GM18909 (cell line): ENCODE measurements around the gene TTC9B.

ENCODE experiments used
- ATAC-seq: cut with Tn5 transposase; IDR thresholded peaks from one replicate; pipeline ENCODE4 v1.9.1; 2021; ENCODE audit warnings: mild to moderate bottlenecking; ENCODE audit not compliant: unreplicated experiment, poor library complexity

Gene TTC9B

DNA sequence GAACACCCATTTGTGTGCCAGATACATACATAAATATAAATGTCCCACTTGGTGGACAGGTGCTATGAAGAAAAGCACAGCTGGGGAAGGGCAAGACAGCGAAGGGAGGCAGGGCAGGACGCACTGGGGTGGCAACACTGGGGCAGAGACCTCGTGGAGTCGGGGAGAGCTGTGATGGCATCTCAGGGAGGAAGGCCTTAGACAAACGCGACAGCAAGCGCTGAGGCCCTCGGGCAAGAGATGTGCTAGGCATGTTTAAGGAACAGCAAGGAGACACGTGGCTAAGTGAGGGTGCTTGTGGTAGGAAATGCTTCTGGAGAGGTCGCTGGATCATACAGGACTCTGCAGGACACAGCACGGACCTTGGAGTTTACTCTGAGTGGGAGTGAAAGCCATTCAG is 31.6 kb upstream of the TTC9B start:
- no peak for ATAC-seq

DNA sequence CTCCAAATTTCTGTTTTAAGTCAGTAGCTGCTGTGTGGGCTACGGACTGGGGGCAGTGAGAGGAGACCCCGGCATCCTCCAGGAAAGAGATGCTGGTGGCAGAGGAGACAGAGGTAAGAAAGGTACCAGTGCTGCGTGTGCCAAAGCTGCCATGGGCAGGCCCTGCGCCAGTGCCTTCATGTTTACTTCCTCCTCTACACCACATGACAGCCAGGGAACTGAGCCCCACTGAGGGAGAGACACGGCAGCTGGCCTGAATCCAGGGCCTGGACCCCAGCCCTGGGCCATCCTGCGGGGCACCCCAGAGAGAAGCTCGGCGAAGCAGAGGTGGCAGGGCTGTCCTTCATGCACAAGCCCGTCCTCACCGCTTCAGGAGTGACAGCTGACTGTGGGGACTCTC is 31.0 kb upstream of the TTC9B start:
- ATAC-seq: no peak

DNA sequence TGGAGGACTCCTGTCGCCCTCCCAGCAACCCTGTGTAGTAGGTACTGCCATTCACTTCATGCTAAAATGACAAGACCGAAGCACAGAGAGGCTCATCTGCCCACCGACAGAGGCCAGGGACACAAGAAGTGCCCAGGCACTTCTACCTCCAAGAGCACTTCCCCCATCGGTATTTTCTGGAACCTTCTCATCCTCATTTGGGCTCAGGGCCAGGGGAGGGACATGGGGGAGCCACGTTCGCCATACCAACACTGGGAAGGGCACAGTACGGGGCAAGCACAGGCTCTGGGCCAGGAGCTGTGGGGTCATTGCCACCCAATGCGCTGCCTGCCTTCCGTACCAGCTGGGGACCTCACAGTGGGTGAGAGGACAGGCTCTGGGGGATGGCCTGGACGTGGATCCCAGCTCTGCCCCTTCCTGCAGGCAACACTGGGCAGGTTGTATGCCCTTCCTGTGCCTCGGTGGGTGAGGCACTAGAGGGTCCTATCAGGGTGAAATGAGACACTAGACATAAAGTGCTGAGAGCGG is 29.6 kb upstream of the TTC9B start:
- no peak for ATAC-seq

DNA sequence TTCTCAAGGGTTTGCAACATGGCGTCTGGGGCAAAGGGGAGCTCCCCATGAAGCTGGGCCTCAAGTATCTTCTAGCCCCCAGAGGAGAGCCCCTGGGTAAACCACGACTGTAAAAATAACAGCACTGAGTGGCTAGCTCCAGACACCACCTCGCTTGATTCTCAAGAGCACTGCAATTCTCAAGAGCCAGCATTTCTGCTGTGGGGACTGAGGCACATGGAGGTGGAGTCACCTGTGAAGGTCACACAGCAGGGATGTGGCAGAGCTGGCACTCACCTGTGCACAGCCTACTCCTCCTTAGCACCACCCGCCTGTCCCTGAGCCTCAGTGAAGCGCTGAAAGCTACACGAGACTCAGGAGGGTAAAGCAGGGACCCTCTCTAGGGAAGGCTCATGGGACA is 29.0 kb upstream of the TTC9B start:
- no peak for ATAC-seq

DNA sequence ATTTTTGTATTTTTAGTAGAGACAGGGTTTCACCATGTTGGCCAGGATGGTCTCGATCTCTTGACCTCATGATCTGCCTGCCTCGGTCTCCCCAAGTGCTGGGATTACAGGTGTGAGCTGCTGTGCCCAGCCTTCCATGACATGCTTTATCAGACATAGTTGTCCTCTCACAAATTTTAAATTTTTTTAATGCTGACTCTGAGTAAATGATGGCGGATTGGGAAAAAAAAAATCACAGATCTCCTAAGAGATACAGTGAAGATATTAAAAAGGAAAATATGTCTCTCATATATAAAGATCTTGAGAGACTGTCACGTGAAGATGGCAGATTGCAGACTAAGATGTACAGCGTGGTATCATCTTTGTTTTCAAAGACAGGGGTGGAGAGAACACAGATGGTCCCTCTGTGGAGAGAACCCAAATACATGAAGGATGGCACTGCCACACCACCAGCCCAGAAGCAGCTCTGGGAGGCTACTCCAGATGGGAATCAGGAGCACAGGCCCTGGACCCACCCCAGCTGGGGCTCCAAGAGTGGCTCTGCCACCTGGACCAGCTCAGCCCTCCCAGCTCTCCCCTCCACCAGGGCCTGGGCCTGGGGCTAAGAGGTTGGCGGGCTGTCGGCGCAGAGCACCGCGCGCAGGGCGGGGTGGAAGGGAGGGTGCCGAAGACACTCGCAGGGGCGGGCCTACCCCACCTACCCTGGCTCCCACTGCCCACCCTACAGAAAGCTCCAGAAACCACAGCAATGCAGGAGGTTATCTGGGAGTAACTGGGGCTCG is 28.3 kb upstream of the TTC9B start:
- no peak for ATAC-seq

DNA sequence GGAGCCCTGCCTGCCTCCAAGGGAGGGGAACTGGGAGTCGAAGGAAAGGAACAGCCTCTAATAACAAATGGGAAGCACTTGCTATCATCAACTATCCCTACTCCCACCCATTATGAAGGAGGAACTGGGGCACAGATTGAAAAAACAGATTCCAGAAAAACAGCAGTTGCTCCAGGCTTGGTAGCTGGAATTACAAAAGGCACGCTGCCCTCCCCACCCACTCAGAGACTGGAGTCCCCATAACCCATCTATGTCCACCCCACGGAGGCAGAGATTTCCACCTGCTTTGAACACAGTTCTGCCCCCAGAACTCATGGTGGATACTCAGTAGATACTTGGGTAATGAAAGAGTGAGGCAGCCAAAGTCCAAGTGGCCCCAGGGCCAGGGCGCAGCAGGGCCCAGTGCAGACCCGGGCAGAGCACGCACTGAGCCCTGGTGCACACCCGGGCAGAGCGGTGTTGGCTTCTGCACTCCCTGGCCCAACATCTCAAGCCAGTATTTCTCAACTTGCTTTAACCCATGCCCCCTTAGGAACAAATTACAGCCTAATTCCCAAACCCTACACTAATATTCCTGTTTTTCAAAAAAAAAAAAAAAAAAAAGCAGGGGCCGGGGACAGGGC is 27.4 kb upstream of the TTC9B start:
- no peak for ATAC-seq

DNA sequence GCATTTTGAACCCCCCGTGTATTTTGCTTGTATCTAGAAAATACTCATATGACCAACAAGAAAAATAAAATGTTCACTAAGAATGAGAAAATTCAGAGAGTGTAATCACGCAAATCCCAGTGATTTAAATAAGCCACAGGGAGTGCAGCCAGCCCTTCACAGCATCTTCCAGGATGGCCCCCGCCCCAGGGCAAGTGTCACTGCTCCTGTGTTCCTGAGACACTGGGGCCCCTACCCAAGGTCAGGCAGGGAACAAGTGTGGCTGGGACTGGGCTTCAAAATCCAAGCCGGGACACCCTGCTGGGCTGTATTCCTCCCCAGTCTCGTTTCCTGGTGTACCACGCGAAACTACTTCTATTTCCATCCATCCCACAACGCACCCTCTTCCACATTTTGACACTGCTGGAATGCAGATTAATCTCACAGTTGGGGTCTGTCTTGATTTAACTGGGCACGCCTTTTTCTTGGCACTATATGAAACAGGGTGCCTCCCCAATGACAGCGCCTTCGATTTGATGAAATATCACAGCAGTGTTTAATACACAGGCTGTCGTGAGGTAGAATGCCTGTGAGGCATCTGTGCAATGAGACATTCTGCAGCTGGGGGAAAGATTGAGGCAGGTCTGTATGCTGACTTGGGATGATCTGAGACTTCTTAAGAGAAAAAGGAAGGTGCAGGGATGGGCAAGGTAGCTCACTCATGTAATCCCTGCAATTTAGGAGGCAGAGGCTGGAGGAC is 26.6 kb upstream of the TTC9B start:
- no peak for ATAC-seq

DNA sequence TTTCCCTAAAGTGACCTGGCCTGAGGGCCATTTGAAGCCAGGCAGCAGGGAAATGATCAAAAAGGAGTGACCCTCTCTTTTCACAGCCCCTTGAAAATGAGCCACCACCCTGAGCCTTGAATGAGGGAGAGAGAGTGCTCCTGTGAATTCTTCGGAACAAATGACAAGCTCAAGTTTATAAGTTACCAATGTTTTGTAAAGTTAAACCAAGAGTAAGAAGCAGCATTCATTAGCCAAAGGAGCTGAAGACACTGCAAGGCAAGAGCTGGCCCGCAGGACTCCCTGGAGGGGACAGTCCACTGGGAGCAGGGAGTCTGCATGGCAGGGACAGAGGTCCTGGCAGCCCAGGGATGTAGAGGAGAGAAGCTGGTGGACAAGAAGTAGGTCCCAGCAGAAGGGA is 25.0 kb upstream of the TTC9B start:
- no peak for ATAC-seq

DNA sequence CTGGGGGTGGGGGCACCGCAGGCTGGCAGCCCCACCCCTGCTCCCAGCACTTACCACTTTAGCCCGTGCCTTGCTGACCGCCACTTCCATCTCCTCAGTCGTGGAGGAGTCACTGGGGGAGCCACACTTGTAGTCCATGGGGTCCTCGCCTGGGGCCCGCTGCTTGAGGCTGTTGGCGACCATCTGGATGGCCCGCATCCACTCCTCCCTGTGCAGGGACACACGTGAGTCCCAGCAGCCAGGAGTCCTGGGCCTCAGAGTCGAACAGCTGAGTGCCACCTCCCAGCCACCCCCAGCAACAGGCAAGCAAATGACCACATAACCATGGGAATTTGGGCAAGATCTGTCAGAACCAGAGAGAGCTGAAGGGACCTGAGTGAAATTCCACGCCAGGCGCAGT is 24.3 kb upstream of the TTC9B start:
- no peak for ATAC-seq

DNA sequence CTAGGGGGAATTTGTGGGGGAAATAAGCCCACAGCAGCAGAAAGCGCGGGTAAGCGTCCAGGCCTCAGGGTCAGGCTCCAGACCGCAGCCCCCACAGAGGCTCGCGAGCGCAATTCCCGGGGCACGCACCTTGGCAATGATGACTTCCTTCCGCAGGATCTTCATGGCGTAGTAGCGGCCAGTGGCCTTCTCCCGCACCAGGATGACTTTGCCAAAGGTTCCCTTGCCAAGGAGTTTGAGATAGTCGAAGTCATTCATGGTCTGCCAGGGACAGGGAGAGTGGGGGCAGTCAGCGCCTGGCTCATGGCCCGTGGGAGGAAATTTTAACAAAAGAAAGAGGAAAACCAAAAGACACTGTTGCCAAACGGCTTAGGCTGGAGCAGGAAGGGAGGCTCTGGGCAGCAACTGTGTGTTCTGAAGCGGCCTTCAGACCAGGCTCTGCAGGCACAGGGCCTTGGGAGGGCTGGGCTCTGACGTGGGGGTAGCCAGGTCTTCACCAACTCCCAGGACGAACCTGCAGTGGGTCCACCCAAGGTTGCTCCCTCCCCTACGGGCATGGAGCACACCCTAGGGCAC is 23.7 kb upstream of the TTC9B start:
- no peak for ATAC-seq

DNA sequence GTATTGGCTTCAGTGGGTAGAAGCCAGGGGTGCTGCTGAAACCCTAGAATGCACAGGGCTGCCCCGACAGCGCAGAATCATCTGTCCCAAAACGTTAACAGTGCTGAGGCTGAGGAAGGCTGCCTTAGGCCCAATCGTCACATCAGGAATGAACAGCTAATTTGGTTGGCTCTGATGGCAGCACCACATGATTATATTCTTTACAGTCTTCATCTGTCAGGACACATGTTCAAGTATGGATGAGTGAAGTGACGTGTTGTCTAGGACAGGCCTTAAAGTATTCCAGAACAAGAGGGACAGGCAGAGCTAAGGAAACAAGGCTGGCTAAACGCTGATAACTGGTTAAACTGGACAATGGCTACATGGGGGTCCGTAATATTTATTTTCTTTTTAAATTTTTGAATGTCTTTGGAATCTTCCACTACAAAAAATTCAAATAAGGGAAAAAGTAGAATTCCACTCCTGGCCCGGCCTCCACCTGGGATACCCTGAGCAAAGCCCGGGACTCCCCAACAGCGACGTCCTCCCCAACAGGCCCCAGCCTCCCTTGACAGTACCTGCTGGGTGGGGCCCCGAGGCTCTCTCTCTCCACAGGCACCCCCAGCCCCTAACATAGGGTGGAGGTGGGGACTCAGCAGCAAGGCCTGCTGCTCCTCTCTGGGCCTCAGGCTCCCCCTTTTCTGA is 23.1 kb upstream of the TTC9B start:
- no peak for ATAC-seq

DNA sequence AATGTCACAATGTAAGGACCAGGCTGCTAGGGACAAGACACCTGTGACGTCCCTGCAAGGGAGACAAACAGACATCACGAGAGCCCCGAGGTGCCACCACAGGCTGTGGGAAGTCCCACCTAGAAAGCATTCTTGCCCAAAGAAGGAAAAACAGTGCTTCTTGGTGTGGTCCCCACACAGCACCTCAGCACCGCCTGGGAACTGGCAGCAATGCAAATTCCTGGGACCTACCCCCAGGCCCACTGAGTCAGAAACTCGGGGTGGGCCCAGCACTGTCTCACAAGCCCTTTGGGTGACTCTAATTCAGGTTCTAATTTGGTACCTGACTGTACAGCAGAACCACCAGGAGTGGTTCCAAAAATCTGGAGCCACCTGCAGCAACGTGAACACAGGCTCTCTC is 22.1 kb upstream of the TTC9B start:
- ATAC-seq: no peak

DNA sequence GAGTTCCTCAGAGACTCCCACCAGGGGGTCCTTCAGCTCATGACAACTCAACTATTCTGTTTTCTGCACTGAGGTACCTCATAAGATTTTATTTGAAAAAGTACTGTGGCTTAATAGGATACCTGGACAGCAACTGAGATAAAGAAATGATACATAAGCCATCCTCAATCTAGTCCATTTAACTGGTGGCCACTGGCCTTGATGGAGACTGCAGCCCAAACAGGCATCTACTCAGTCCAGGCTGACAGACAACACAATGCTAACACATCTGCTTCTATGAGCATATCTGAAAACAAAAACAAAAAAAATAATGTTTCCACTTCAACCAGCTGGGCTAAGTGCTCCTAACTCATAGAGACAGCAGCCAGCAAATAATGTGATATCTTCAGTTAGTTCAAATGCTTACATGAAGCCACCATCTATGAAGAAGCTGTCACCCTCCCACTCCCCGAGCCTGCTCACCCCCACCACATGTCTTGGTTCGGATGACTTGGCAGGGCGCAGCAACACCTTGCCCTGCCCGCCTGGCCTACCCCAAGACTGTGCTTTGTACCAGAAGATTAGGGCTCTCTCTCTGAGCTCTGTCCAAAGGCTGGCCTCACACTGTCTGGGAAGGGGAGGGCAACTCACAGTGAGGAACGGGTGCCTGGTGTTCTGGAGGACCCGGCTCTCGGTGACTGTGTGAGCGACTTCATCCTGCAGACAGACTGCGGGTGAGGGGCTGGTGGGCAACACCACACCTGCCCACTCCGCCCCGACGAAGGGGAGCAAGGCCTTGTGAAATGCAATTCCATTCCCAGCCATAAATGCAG is 21.4 kb upstream of the TTC9B start:
- ATAC-seq: no peak

DNA sequence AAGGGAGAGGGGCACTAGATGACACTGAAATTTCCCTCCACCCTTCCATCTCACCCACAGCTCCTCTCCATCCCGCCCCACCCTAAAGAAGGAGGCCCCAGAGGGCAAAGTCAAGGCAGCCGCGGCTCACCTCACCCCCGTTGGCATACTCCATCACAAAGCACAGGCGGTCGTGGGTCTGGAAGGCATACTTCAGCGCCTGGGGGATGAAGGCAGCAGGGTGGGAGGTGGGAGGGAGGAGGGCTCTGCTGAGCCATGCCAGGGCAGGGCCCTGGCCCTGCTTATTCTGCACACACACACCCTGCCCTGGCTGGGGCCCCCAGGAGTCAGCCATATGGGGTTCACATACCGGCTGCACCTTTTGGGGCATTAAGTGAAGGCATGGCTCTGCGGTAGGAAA is 20.6 kb upstream of the TTC9B start:
- ATAC-seq: no peak

DNA sequence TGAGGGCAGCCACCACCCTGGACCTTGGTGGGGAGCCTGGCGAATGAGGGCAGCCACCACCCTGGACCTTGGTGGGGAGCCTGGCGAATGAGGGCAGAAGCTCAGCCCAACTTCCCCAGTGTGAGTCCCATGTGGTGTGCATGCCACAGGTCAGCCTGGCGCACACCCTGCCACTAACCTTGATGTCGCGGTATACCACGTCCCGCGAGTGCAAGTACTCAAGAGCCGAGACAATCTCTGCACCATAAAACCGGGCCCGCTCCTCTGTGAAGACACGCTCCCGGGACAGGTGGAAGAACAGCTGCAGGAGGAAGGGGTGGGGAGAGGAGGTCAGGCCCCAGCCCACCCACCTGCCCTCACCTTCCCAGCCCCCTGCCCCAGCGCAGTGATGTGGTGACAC is 19.6 kb upstream of the TTC9B start:
- ATAC-seq: no peak

DNA sequence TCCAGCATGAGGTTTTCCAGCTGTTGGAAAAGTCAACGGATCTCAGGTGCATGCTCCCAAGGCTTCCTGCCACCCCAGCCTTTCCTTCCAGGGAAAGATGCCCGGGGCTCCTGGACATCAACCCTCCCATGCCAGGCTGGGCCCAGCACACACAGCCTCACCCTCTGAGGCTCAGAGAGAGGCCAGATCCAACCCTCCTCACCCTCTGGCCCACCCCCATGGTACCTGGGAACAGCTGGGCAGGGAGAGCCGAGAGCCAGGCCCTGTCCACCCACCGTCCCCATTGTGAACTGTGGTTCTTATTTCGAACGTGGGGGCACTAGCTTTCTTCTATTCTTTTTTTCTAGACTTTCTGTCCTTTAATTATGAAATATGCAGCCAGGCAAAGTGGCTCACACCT is 18.2 kb upstream of the TTC9B start:
- ATAC-seq: no peak

DNA sequence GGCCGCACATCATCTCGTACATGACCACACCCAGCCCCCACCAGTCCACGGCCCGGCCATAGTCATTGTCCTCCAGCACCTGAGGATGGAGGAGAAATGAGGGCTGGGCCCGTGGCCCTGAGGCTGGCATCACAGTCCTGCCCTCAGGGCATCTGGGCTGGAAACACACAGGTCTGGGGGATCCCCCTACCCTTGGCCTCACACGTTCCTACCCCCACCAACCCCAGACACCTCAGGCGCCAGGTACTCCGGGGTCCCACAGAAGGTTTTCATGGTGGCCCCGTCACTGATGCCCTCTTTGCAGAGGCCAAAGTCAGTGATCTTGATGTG is 17.8 kb upstream of the TTC9B start:
- no peak for ATAC-seq

DNA sequence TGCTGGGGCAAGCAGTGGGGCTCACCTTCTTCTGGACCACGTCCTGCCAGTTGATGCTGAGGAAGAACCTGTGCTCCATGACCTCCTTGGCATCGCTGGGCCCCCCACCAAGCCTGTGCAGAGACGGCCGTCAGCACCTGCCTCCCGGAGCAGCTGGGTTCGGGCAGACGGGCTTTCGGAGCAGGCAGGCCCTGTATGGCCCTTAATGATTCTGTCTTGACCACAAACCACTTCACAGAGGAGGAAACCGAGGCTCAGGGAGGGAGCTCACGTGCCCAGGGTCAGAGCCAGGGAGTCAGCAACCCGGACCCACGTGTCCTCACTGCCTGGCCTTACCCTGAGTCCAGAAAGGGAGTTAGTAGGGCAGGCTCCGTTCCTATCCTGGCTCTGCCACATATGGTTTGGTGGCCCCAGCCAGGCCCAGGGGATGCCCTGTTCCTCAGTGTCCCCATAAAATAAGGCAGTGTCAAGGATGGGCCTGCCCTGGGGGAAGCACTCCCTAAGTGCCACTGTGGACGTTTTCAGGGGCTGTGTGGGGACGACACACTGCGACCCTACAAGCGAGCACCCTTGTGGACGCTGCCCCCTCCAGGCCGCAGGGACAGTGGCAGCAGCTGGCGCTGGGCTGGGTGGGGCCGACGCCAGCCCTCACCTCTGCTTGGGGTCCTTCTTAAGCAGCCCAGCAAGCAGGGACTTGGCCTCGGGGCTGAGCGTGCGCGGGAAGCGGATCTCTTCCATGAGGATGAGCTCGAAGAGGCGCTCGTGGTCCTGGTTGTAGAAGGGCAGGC is 17.2 kb upstream of the TTC9B start:
- ATAC-seq: no peak
